HEK293 (cell line): ENCODE data around the gene SDC3.

ENCODE experiments used
- CTCF ChIP-seq: fragments of 450-650 bp; formaldehyde crosslinking; IDR thresholded peaks from 2 replicates; pipeline ENCODE4 v1.5.1; 2016; ENCODE audit warnings: missing biosample characterization, missing genetic modification characterization
- KLF10 ChIP-seq: fragments of 450-650 bp; IDR thresholded peaks from 2 replicates; pipeline ENCODE4 v1.5.1; 2018; ENCODE audit warnings: missing biosample characterization, mild to moderate bottlenecking, missing genetic modification characterization
- REST ChIP-seq: fragments of 450-650 bp; formaldehyde crosslinking; IDR thresholded peaks from 2 replicates; pipeline ENCODE4 v1.5.1; 2016; ENCODE audit warnings: missing biosample characterization, missing genetic modification characterization
- YY1 ChIP-seq: fragments of 450-650 bp; formaldehyde crosslinking; IDR thresholded peaks from 2 replicates; pipeline ENCODE4 v1.5.1; 2018; ENCODE audit warnings: missing biosample characterization, missing genetic modification characterization
- ZBTB1 ChIP-seq: fragments of 450-650 bp; formaldehyde crosslinking; IDR thresholded peaks from 2 replicates; pipeline ENCODE4 v1.5.1; 2016; ENCODE audit warnings: missing biosample characterization, missing genetic modification characterization
- ZBTB10 ChIP-seq: fragments of 450-650 bp; formaldehyde crosslinking; IDR thresholded peaks from 2 replicates; pipeline ENCODE4 v1.5.1; 2016; ENCODE audit warnings: missing biosample characterization, missing genetic modification characterization
- ZNF37A ChIP-seq: fragments of 450-650 bp; IDR thresholded peaks from 2 replicates; pipeline ENCODE4 v1.5.1; 2018; ENCODE audit warnings: missing biosample characterization, missing genetic modification characterization
- ZNF776 ChIP-seq: fragments of 450-650 bp; formaldehyde crosslinking; IDR thresholded peaks from 2 replicates; pipeline ENCODE4 v1.5.0; 2017; ENCODE audit warnings: missing biosample characterization, missing genetic modification characterization, borderline replicate concordance
- ZNF785 ChIP-seq: fragments of 450-650 bp; formaldehyde crosslinking; IDR thresholded peaks from 2 replicates; pipeline ENCODE4 v1.5.1; 2016; ENCODE audit warnings: missing biosample characterization, missing genetic modification characterization

- TF ChIP-seq CTCF (no peak), ZNF785 (tag by site-specific recombination) (no peak), ZNF37A (tag by site-specific recombination) (no peak), ZNF776 (tag by site-specific recombination) (no peak), YY1 (tag by site-specific recombination) (no peak), ZBTB10 (tag by site-specific recombination) (no peak), REST (tag by site-specific recombination) (no peak), ZBTB1 (no peak), KLF10 (tag by site-specific recombination) (no peak)
Observed at GRCh38 chr1:30846587-30846986, 62.0 kb downstream of the SDC3 start.
